HepG2 (cell line): Measurements from ENCODE around the gene NID1. TPM values are rescaled to one million over a fixed set of nuclear protein-coding genes. Genes with fewer than 3 reads are reported as not detected.
"Not testable (repeated sequence)": the region's sequence is repeated elsewhere in the genome, so short reads cannot be mapped to it uniquely, and the experiment has no call there.

Experiments used
- ATAC-seq: fragments of 200-7000 bp; cut with Tn5 transposase; 3 replicates; pipeline ENCODE4 v1.9.1; 2020; ENCODE audit warnings: mild to moderate bottlenecking, moderate library complexity
- BruUV-seq: library from RNA; stranded (reverse); fragments of 400-500 nt; replicated peaks from 2 replicates; lab custom pipeline; 2021; lab: Mats Ljungman, UMichigan
- CTCF ChIA-PET: fragments of 300-600 bp; formaldehyde crosslinking; extraction: SDS; loops from one replicate; lab custom pipeline; 2021; ENCODE audit warnings: low total read pairs, inconsistent platforms, low intra/inter-chr PET ratio; lab: Yijun Ruan, JAX
- POLR2A ChIA-PET: fragments of 350-600 bp; sonication (Branson Sonifier 250); formaldehyde crosslinking; loops from one replicate; lab custom pipeline; 2020; ENCODE audit warnings: antibody characterized with exemption, inconsistent platforms; lab: Yijun Ruan, JAX
- DNase-seq: peaks from one replicate; pipeline ENCODE4 v3.0.0-alpha.2; 2015; ENCODE audit warnings: low spot score
- FAIRE-seq: peaks from 3 replicates; lab custom pipeline; 2011; peaks lifted over from hg19 to GRCh38; lab: Jason Lieb, UNC
- H2AFZ ChIP-seq: one replicate; pipeline ENCODE4 v1.6.1; 2011; ENCODE audit warnings: low read length, inconsistent platforms
- H3K27ac ChIP-seq: fragments of 300-600 bp; 3 replicates; pipeline ENCODE4 v1.8.0; 2011; ENCODE audit warnings: mixed run types, mild to moderate bottlenecking, mixed read lengths, low read length, inconsistent platforms; ENCODE audit not compliant: insufficient read depth; ENCODE audit errors: extremely low read length
- H3K27me3 ChIP-seq, 2 experiments: fragments of 200-600 bp in 1 of 2; 2 replicates in 1 of 2; 3 replicates in 1 of 2; pipeline versions ENCODE4 v1.6.0 to v1.8.0; 2011; ENCODE audit warnings: low read length in 2 of 2, mild to moderate bottlenecking in 2 of 2, moderate library complexity in 2 of 2, inconsistent platforms in 1 of 2; ENCODE audit not compliant: insufficient read depth in 2 of 2, control insufficient read depth in 1 of 2
- H3K36me3 ChIP-seq, 2 experiments: fragments of 200-600 bp in 1 of 2; replicated peaks in 1 of 2; 2 replicates in 1 of 2; 3 replicates in 1 of 2; pipeline versions ENCODE4 v1.5.1 to v1.8.0; 2011; ENCODE audit warnings: low read length in 2 of 2, inconsistent platforms in 1 of 2; ENCODE audit not compliant: insufficient read depth in 2 of 2, control insufficient read depth in 1 of 2
- H3K4me1 ChIP-seq: 2 replicates; pipeline ENCODE4 v1.5.1; 2012; ENCODE audit warnings: low read length, inconsistent platforms; ENCODE audit not compliant: insufficient read depth
- H3K4me2 ChIP-seq: 2 replicates; pipeline ENCODE4 v1.6.0; 2011; ENCODE audit warnings: low read depth, low read length, inconsistent platforms
- H3K4me3 ChIP-seq, 3 experiments: fragments of 200-600 bp in 1 of 3; sonication (generic), shearing (Covaris generic) in 1 of 3; replicated peaks in 1 of 3; 2 replicates each; pipeline ENCODE4 v1.5.1; 2011 to 2016; ENCODE audit warnings: low read length in 3 of 3, inconsistent platforms in 2 of 3, low read depth in 2 of 3, mild to moderate bottlenecking in 2 of 3, control low read depth in 1 of 3, mixed read lengths in 1 of 3; ENCODE audit not compliant: insufficient read depth in 1 of 3
- H3K79me2 ChIP-seq: one replicate; pipeline ENCODE4 v1.6.1; 2011; ENCODE audit warnings: low read length, inconsistent platforms; ENCODE audit not compliant: insufficient read depth
- H3K9ac ChIP-seq: 2 replicates; pipeline ENCODE4 v1.6.0; 2011; ENCODE audit warnings: mild to moderate bottlenecking, low read depth, low read length, inconsistent platforms; ENCODE audit not compliant: insufficient read depth
- H3K9me3 ChIP-seq: 2 replicates; pipeline ENCODE4 v1.5.1; 2012; ENCODE audit warnings: mild to moderate bottlenecking, low read length
- H4K20me1 ChIP-seq: 2 replicates; pipeline ENCODE4 v1.6.0; 2011; ENCODE audit warnings: inconsistent platforms, mild to moderate bottlenecking, low read length, moderate library complexity; ENCODE audit not compliant: insufficient read depth
- MYNN ChIP-seq: sonication (generic); formaldehyde crosslinking; IDR thresholded peaks from 2 replicates; pipeline ENCODE4 v1.4.0; 2020; ENCODE audit warnings: mild to moderate bottlenecking, low read depth, missing genetic modification reagents
- NCOR1 ChIP-seq: fragments of 200-600 bp; sonication (generic); IDR thresholded peaks from 2 replicates; pipeline ENCODE4 v1.7.0; 2017; ENCODE audit warnings: antibody characterized with exemption, low read length, borderline replicate concordance
- RBM22 ChIP-seq: fragments of 200-400 bp; formaldehyde crosslinking; optimal IDR thresholded peaks from 2 replicates; pipeline ENCODE3; 2017; ENCODE audit warnings: mild to moderate bottlenecking, low read length, moderate library complexity
- SMAD9 ChIP-seq: sonication (generic); formaldehyde crosslinking; IDR thresholded peaks from 2 replicates; pipeline ENCODE4 v1.5.1; 2020; ENCODE audit warnings: mild to moderate bottlenecking, missing genetic modification reagents
- SNRNP70 ChIP-seq: fragments of 200-400 bp; formaldehyde crosslinking; IDR thresholded peaks from 2 replicates; pipeline ENCODE4 v1.6.1; 2017; ENCODE audit warnings: mild to moderate bottlenecking, low read depth, low read length, moderate library complexity
- ZFP41 ChIP-seq: sonication (generic); formaldehyde crosslinking; IDR thresholded peaks from 2 replicates; pipeline ENCODE4 v1.4.0; 2020; ENCODE audit warnings: mild to moderate bottlenecking, missing genetic modification reagents, borderline replicate concordance
- ZNF503 ChIP-seq: sonication (generic); formaldehyde crosslinking; IDR thresholded peaks from 2 replicates; pipeline ENCODE4 v1.4.0; 2020; ENCODE audit warnings: missing genetic modification reagents
- ZNF557 ChIP-seq: sonication (generic); formaldehyde crosslinking; IDR thresholded peaks from 2 replicates; pipeline ENCODE4 v1.4.0; 2020; ENCODE audit warnings: missing genetic modification reagents
- ZNF788 ChIP-seq: sonication (generic); formaldehyde crosslinking; IDR thresholded peaks from 2 replicates; pipeline ENCODE4 v1.5.0; 2020; ENCODE audit warnings: mild to moderate bottlenecking, missing genetic modification reagents, borderline replicate concordance
- WGBS: methylation state at CpG from one replicate; pipeline ENCODE4 v1.1.6; 2017; ENCODE audit warnings: low lambda C conversion rate; 5-methylcytosine and 5-hydroxymethylcytosine counted together
- in situ Hi-C: cut with HindIII; loops from 2 replicates; pipeline ENCODE4 v1.10.0; 2017; ENCODE audit warnings: low pct_unique_long_range_greater_than_20kb; ENCODE audit not compliant: extremely low pct_ligation_motif_present
- intact Hi-C: fragments of 100-400 bp; cut with micrococcal nuclease; formaldehyde crosslinking; loops from one replicate; pipeline ENCODE4 v1.10.0; 2022; ENCODE audit not compliant: unreplicated experiment
- polyA plus RNA-seq, 8 experiments: library from polyadenylated mRNA; depleted of rRNA in 3 of 8; stranded (reverse) in 7 of 8; unstranded in 1 of 8; fragments of >200 nt; fragmentation: Illumina TruSeq in 4 of 8; extraction: Trizol in 4 of 8; gene quantifications; 2 replicates each; pipeline versions ENCODE4 v1.2.1 to v1.2.3, GENCODE V29; 2011 to 2016; ENCODE audit warnings: low read depth in 4 of 8, missing spikeins in 1 of 8, mixed read lengths in 1 of 8; ENCODE audit not compliant: insufficient read depth in 1 of 8
- total RNA-seq, 5 experiments: library from RNA; depleted of rRNA; stranded (reverse); fragments of >200 nt; fragmentation: Illumina TruSeq; extraction: Trizol; gene quantifications; 2 replicates each; pipeline ENCODE4 v1.2.3, GENCODE V29; 2016; ENCODE audit warnings: low read depth in 1 of 5
- TF ChIP-seq, protein P1 (sequence below): fragments of 450-650 bp; IDR thresholded peaks from 2 replicates; pipeline ENCODE4 v1.6.1; 2016

The NID1 gene
- total and polyA plus RNA-seq, 2 of the 13 experiments (the other 11 are each of a cell fraction or from before 2014, with no cell fraction given): 50.2 to 56.1 TPM

- no peak overlapping the region for H3K27ac ChIP-seq
- intact Hi-C loops (no loop called here), in situ Hi-C loops (no loop called here)
- H3K79me2 ChIP-seq: no peaks in the 10 kb centered on the region
- no peaks in the 10 kb centered on the region for H3K9me3 ChIP-seq
- CTCF ChIA-PET: no interaction called here
- no peaks in the 10 kb centered on the region for H3K27me3 ChIP-seq
- no peak for FAIRE-seq
- no peak for ATAC-seq
- 98% methylated on average over 3 of the region's 3 CpGs for WGBS
- no peak overlapping the region for H3K4me2 ChIP-seq
- peaks cover 4 to 45% of the 10 kb centered on the region in 2 experiments for H3K36me3 ChIP-seq
- POLR2A ChIA-PET: no interaction called here
- H4K20me1 ChIP-seq: no peaks in the 10 kb centered on the region
- H3K9ac ChIP-seq: no peak overlapping the region
- H3K4me1 ChIP-seq: no peaks in the 10 kb centered on the region
- no peak overlapping the region for H3K4me3 ChIP-seq
- TF ChIP-seq ZNF503 (CRISPR knock-in tag) (no peak), NCOR1 (no peak), SNRNP70 (no peak), RBM22 (peak; percentile 20), MYNN (CRISPR knock-in tag) (no peak), ZFP41 (CRISPR knock-in tag) (no peak), ZNF557 (no peak), SMAD9 (CRISPR knock-in tag) (no peak), ZNF788 (no peak)
- TF ChIP-seq, protein P1, sequence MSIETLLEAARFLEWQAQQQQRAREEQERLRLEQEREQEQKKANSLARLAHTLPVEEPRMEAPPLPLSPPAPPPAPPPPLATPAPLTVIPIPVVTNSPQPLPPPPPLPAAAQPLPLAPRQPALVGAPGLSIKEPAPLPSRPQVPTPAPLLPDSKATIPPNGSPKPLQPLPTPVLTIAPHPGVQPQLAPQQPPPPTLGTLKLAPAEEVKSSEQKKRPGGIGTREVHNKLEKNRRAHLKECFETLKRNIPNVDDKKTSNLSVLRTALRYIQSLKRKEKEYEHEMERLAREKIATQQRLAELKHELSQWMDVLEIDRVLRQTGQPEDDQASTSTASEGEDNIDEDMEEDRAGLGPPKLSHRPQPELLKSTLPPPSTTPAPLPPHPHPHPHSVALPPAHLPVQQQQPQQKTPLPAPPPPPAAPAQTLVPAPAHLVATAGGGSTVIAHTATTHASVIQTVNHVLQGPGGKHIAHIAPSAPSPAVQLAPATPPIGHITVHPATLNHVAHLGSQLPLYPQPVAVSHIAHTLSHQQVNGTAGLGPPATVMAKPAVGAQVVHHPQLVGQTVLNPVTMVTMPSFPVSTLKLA: peak; percentile 56
- TF ChIP-seq, all 625 proteins: peak for 2
- DNase-seq: no peak
- H2AFZ ChIP-seq: no peak overlapping the region
- no TSS peak for BruUV-seq
Measured at GRCh38 chr1:236007781-236008180, 57.1 kb downstream of the NID1 start.

GRCh38 chr1:236003058-236003457, 61.8 kb downstream of the NID1 start:
- H3K27me3 ChIP-seq, H3K4me2 ChIP-seq, H3K79me2 ChIP-seq, H4K20me1 ChIP-seq, ATAC-seq, H3K9ac ChIP-seq, in situ Hi-C loops, POLR2A ChIA-PET, CTCF ChIA-PET, H3K9me3 ChIP-seq, H3K4me1 ChIP-seq, DNase-seq, H3K27ac ChIP-seq, H2AFZ ChIP-seq, H3K4me3 ChIP-seq, BruUV-seq, intact Hi-C loops, FAIRE-seq: not testable (repeated sequence)
- peaks cover 7 to 35% of the 10 kb centered on the region in 2 experiments; a peak in 4 of 5 replicates for H3K36me3 ChIP-seq
- WGBS: 88% methylated on average over 9 of the region's 9 CpGs
